ENCODE measurements around the gene STMP1. TPM values are rescaled to one million over a fixed set of nuclear protein-coding genes. Genes with fewer than 3 reads are reported as not detected.

The STMP1 gene
- 10 to 100 TPM; 24.2 to 25.3 TPM for total RNA-seq

GRCh38 chr7:135662373-135663114 is at the start of gene STMP1:
Gene STMP1, plus strand, starts transcription at chr7:135662514.

Other genes starting within 250 kb of the STMP1 start
- 10 to 100 TPM; 22.2 to 24.9 TPM for gene CNOT4, start 152.4 kb upstream of the STMP1 start, total RNA-seq
- 10 to 100 TPM; 72.3 to 72.4 TPM for gene NUP205, start 104.6 kb upstream of the STMP1 start, total RNA-seq
- gene SLC13A4, start 65.7 kb downstream of the STMP1 start, total RNA-seq = not detected
- gene FAM180A, start 86.3 kb downstream of the STMP1 start, total RNA-seq = not detected